Right renal cortex interstitium (tissue), 3 donors: ENCODE measurements around the gene POLD1. TPM values are rescaled to one million over a fixed set of nuclear protein-coding genes. Genes with fewer than 3 reads are reported as not detected.

Source experiments
- DNase-seq, 3 donors: peaks; one replicate each; pipeline ENCODE4 v3.0.0-alpha.2; 2013; ENCODE audit warnings: low read depth in 3 of 3, low spot score in 2 of 3
- polyA plus RNA-seq, 3 donors: library from polyadenylated mRNA; unstranded; fragments of 120-200 nt; gene quantifications; one replicate each; pipeline ENCODE4 v1.2.1, GENCODE V29; 2013; ENCODE audit not compliant: insufficient read length in 3 of 3

POLD1 gene
- polyA plus RNA-seq, 3 donors, result 20.7 to 22.8 (median 21.6) TPM

DNA sequence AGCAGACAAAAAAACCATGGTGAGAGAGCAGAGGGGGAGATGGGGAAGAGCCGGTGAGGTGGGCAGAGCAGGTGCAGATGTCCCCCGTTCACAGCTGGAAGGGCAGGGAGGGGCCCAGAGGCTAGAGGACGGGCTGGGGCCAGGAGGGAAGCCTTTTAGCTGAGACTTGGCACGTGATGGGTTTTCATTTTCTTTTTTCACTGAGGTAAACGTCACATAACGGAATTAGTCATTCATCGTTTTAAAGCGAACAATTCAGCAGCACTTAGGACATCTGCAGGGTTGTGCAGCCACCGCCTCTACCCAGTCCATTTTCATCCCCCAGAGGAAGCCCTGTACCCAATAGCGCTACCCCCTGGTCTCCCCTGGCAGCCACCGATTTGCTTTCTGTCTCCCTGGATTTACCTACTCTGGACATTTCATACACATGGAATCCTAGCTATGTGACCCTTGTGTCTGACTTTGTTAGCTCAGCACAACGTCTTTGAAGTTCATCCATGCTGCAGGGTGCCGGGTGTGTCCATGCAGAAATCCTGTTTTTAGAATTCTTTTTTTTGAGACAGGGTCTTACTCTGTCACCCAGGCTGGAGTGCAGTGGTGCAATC, 76.1 kb downstream of the POLD1 start:
- no peak for DNase-seq

GRCh38 chr19:50461066-50461875, 77.1 kb downstream of the POLD1 start:
- DNase-seq, result no peak

DNA sequence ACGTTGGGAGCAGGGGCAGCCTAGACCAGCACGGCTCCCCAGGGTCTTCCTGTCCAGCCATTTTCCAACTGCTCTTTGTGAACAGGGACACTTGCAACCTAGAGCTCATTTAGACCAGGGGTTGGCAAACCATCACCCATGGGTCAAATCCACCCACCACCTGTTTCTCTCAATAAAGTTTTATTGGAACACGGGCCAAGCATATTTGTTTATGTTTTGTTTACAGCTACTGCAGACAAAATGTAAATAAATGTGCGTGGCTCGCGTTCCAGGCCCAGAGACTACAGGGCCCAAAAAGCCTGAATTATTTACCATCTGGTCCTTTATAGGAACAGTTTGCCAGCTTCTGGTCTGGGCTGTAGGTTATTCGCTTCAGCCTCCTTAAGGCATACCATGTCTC, 78.8 kb downstream of the POLD1 start:
- no peak for DNase-seq

DNA sequence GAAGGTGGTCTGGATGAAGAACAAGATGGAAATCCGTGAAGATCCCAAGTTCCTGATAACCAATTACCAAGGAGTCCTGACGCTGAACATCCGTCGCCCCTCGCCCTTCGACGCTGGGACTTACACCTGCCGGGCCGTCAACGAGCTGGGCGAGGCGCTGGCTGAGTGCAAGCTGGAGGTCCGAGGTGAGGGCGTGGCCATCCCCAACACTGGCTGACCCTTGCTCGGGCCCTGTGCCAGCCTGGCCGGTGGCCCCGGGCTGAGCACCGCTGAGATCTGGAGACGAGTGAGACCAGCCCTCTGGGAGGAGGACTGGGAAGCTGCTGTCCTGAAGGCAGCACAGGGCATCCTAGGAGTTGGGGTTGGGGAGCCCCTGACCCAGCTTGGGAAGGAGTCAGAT, 80.2 kb downstream of the POLD1 start:
- no peak for DNase-seq

GRCh38 chr19:50465000-50465399, 80.9 kb downstream of the POLD1 start:
- no peak for DNase-seq

- no peak for DNase-seq
These were observed 82.0 kb downstream of the POLD1 start for GRCh38 chr19:50465986-50466705.

- DNase-seq, result no peak
These were observed 82.5 kb downstream of the POLD1 start for GRCh38 chr19:50466706-50467039.

GRCh38 chr19:50467566-50467965, 83.4 kb downstream of the POLD1 start:
- DNase-seq, result no peak

Other genes with a start within 250 kb of the POLD1 start
- under 1 TPM in 1 of 3 donors, not detected in 2; 0.28 TPM for gene IZUMO2, start 221.1 kb upstream of the POLD1 start, polyA plus RNA-seq
- gene MYH14, start 180.7 kb upstream of the POLD1 start, polyA plus RNA-seq, result 10 to 100 TPM; 16.6 to 23.9 (median 19.0) TPM
- 10 to 100 TPM; 23.8 to 27.2 (median 27.1) TPM for gene KCNC3, start 55.0 kb upstream of the POLD1 start, polyA plus RNA-seq
- 1 to 10 TPM; 8.2 to 9.4 (median 8.7) TPM for gene NAPSA, start 18.7 kb upstream of the POLD1 start, polyA plus RNA-seq
- gene NR1H2, start 7.9 kb upstream of the POLD1 start, polyA plus RNA-seq, result 10 to 100 TPM; 25.9 to 28.8 (median 27.6) TPM
- gene SPIB, start 34.6 kb downstream of the POLD1 start, polyA plus RNA-seq, result under 1 TPM; 0.28 to 0.91 (median 0.82) TPM
- gene MYBPC2, start 48.5 kb downstream of the POLD1 start, polyA plus RNA-seq, result under 1 TPM; 0.58 to 0.72 (median 0.67) TPM
- 100 to 1,000 TPM; 103 to 123 (median 107) TPM for gene EMC10, start 92.2 kb downstream of the POLD1 start, polyA plus RNA-seq
- gene GARIN5A, start 92.5 kb downstream of the POLD1 start, polyA plus RNA-seq, result 1 to 10 TPM; 5.9 to 7.8 (median 6.8) TPM
- gene JOSD2, start 126.8 kb downstream of the POLD1 start, polyA plus RNA-seq, result 1 to 10 TPM; 6.4 to 8.8 (median 7.7) TPM
- 1 to 10 TPM; 5.5 to 8.3 (median 8.1) TPM for gene ASPDH, start 129.6 kb downstream of the POLD1 start, polyA plus RNA-seq
- gene LRRC4B, start 184.1 kb downstream of the POLD1 start, polyA plus RNA-seq, result 10 to 100 TPM; 12.6 to 15.6 (median 15.0) TPM